ENCODE measurements around the gene BUD31. TPM values are rescaled to one million over a fixed set of nuclear protein-coding genes. Genes with fewer than 3 reads are reported as not detected.

The BUD31 gene
- total RNA-seq, 1 experiment from 2014 or later, result 104 TPM

DNA sequence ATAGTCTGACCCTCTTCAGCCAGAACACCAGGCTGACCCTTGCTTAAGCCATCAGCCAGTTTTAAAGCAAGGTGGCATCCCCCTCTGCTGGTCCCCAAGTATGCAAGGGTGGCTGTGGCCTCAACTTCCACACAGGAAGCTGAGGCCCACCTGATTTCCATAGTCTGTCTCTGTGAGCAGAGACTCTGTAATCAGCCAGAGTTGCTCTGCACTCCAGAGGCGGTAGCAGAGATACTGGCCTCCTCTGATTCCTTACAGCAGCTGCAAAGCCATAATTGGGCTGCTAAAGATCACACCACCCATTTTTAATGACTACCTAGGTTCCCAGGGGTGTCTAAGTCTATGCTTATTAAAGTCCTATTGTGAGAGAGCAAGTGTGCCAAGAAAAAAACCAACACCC, 2.2 kb upstream of the BUD31 start:
- Histone ChIP-seq H3K18ac (ENCODE audit: insufficient read length, low read depth, low read length) (no peak overlapping the region), H3K4me1 (ENCODE audit: insufficient read depth, low read length) (no peaks in the 10 kb centered on the region), H4K91ac (ENCODE audit: insufficient read length, low read depth, low read length) (no peak overlapping the region), H3K79me1 (ENCODE audit: insufficient read depth, low read depth, low read length, poor library complexity, severe bottlenecking) (peaks cover 12% of the 10 kb centered on the region), H2AFZ (ENCODE audit: low read length) (no peak overlapping the region), H3K14ac (ENCODE audit: insufficient read depth, low read length) (no peak overlapping the region), H3K4ac (ENCODE audit: low read depth, low read length) (no peak overlapping the region), H3K23ac (ENCODE audit: insufficient read length, low read depth, low read length) (no peak overlapping the region), H3K4me2 (ENCODE audit: insufficient read depth, insufficient read length, low read length) (no peak overlapping the region), H2BK20ac (ENCODE audit: low read depth, low read length, poor library complexity, severe bottlenecking) (no peak overlapping the region), H2AK5ac (ENCODE audit: insufficient read length, low read length) (no peak overlapping the region), H4K20me1 (ENCODE audit: control insufficient read depth, insufficient read depth, insufficient read length) (no peaks in the 10 kb centered on the region), H4K5ac (ENCODE audit: insufficient read length, low read depth, low read length) (no peak overlapping the region), H3K9ac (ENCODE audit: extremely low read depth, insufficient read length, low read length) (no peak overlapping the region), H3T11ph (ENCODE audit: low read length) (no peak overlapping the region), H3K79me2 (ENCODE audit: insufficient read depth, low read length) (peaks cover 36% of the 10 kb centered on the region), H3K9me3 (ENCODE audit: control insufficient read depth, low read depth, low read length) (no peaks in the 10 kb centered on the region), H2BK5ac (ENCODE audit: insufficient read length, low read length) (no peak overlapping the region), H2BK120ac (ENCODE audit: low read depth, low read length, poor library complexity, severe bottlenecking) (no peak overlapping the region), H3K56ac (ENCODE audit: insufficient read length, low read depth, low read length) (no peak overlapping the region), H2BK15ac (ENCODE audit: low read depth, low read length) (no peak overlapping the region), H3K27ac (ENCODE audit: insufficient read length, low read depth, low read length) (no peak overlapping the region), H4K8ac (replicated peaks; ENCODE audit: insufficient read length, low read depth, low read length) (no peak overlapping the region), H2BK12ac (ENCODE audit: insufficient read length, low read depth, low read length) (no peak overlapping the region), H3K27me3 (ENCODE audit: insufficient read depth, low read length) (no peaks in the 10 kb centered on the region), H3K23me2 (ENCODE audit: insufficient read length, low read depth, low read length, poor library complexity, severe bottlenecking) (peaks cover 16% of the 10 kb centered on the region)
- Mint-ChIP-seq H3K36me3 (ENCODE audit: insufficient read depth in 1 of 3, low read depth in 3 of 3) (peaks cover 27 to 58% (median 51%) of the 10 kb centered on the region in 3 experiments), H3K27ac (peak overlapping the region in 2 of 3 experiments; percentile 40; a peak in 2 of 7 replicates), H3K27me3 (ENCODE audit: low read depth) (no peaks in the 10 kb centered on the region), H3K4me3 (peak overlapping the region; percentile 95 to 96), H3K9me3 (no peaks in the 10 kb centered on the region), H3K4me1 (peaks cover 19 to 23% of the 10 kb centered on the region in 2 experiments)
- DNase-seq, result no peak
- WGBS (ENCODE audit: extremely low coverage, insufficient read length, low lambda C conversion rate), result no CpG with 5 or more reads among the region's 1 CpG
- TF ChIP-seq, protein P1, sequence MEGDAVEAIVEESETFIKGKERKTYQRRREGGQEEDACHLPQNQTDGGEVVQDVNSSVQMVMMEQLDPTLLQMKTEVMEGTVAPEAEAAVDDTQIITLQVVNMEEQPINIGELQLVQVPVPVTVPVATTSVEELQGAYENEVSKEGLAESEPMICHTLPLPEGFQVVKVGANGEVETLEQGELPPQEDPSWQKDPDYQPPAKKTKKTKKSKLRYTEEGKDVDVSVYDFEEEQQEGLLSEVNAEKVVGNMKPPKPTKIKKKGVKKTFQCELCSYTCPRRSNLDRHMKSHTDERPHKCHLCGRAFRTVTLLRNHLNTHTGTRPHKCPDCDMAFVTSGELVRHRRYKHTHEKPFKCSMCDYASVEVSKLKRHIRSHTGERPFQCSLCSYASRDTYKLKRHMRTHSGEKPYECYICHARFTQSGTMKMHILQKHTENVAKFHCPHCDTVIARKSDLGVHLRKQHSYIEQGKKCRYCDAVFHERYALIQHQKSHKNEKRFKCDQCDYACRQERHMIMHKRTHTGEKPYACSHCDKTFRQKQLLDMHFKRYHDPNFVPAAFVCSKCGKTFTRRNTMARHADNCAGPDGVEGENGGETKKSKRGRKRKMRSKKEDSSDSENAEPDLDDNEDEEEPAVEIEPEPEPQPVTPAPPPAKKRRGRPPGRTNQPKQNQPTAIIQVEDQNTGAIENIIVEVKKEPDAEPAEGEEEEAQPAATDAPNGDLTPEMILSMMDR (conservative IDR thresholded peaks at IDR 0.05), result no peak

Measured in H9 (cell line).